ENCODE data around the gene PRRC2B.

PRRC2B gene

DNA sequence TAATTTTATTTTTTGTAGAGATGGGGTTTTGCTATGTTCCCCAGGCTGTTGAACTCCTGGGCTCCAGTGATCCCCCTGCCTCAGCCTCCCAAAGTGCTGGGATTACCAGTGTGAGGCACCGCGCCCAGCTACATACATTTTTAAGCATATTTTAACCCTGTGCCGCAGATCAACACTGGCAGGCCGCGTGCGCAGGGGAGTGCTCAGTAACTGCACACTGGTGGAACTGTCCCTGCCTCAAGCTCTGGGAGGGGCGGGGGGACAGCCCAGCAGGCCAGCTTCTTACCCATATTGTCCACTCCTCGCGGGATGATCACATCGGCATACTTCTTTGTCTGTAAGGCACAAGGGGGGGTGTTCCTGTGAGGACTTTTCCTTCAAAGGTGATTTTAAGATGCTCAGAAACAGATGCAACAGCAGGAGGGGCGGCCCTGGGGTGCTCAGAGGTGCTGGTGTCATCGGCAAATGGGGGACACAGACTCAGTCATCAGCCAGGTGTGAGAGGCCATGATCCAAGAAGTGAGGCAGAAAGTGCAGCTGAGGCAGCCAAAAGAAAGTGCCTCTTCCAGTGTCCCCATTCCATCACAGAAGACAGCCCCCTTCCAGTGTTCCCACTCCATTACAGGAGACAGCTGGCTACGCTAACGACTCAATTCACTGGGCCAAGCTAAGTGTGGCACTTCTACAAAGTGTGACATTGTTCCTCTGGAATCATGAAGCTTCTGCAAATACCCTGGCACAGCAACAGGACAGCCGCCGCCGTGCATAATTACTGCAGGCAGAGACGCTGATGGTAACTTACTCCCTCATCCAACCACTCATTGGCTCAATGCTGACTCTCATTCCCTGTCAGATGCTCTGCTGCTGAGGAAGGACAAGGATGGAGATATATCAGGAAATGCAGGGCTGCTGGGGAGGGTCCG is 132.0 kb downstream of the PRRC2B start:
- Histone ChIP-seq H3K27me3 (replicated peaks) (no peaks in the 10 kb centered on the region), H3K36me3 (replicated peaks) (peaks cover 45% of the 10 kb centered on the region), H3K27ac (no peak overlapping the region), H3K4me3 (ENCODE audit: low read depth, low read length) (no peak overlapping the region)
- DNase-seq = no peak
- TF ChIP-seq, protein P1, sequence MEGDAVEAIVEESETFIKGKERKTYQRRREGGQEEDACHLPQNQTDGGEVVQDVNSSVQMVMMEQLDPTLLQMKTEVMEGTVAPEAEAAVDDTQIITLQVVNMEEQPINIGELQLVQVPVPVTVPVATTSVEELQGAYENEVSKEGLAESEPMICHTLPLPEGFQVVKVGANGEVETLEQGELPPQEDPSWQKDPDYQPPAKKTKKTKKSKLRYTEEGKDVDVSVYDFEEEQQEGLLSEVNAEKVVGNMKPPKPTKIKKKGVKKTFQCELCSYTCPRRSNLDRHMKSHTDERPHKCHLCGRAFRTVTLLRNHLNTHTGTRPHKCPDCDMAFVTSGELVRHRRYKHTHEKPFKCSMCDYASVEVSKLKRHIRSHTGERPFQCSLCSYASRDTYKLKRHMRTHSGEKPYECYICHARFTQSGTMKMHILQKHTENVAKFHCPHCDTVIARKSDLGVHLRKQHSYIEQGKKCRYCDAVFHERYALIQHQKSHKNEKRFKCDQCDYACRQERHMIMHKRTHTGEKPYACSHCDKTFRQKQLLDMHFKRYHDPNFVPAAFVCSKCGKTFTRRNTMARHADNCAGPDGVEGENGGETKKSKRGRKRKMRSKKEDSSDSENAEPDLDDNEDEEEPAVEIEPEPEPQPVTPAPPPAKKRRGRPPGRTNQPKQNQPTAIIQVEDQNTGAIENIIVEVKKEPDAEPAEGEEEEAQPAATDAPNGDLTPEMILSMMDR (IDR thresholded peaks at IDR 0.05; ENCODE audit: low read depth, low read length, missing control alignments) = no peak
- in situ Hi-C loops (cut with HindIII; ENCODE audit: low pct_ligation_motif_present, low sequenced_read_pairs) = no loop called here

DNA sequence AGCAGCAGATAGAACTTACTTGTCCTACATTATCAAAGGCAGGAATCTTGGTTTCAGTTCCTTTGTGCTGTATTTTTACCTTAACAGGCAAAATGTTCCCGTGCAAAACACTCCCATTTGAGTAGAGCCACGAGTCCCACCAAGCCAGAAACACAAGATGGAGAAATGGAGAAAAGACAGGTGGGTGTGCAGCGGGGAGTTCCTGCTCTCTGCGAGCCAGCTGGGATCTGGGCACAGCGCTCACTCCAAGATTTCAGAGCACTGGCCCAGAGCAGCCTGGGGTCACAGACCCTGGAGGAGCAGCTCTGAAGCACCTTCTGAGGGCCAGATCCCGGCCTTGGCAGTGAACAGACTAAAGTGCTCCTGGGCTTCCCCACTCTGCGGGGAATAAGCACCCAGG is 134.3 kb downstream of the PRRC2B start:
- H3K27me3 ChIP-seq (replicated peaks) = no peaks in the 10 kb centered on the region
- H3K4me3 ChIP-seq (ENCODE audit: low read depth, low read length) = no peak overlapping the region
- no peak overlapping the region for H3K27ac ChIP-seq
- TF ChIP-seq, protein P1 (IDR thresholded peaks at IDR 0.05; ENCODE audit: low read depth, low read length, missing control alignments) = no peak
- in situ Hi-C loops (cut with HindIII; ENCODE audit: low pct_ligation_motif_present, low sequenced_read_pairs) = no loop called here
- H3K36me3 ChIP-seq (replicated peaks) = peaks cover 30% of the 10 kb centered on the region
- no peak for DNase-seq

DNA sequence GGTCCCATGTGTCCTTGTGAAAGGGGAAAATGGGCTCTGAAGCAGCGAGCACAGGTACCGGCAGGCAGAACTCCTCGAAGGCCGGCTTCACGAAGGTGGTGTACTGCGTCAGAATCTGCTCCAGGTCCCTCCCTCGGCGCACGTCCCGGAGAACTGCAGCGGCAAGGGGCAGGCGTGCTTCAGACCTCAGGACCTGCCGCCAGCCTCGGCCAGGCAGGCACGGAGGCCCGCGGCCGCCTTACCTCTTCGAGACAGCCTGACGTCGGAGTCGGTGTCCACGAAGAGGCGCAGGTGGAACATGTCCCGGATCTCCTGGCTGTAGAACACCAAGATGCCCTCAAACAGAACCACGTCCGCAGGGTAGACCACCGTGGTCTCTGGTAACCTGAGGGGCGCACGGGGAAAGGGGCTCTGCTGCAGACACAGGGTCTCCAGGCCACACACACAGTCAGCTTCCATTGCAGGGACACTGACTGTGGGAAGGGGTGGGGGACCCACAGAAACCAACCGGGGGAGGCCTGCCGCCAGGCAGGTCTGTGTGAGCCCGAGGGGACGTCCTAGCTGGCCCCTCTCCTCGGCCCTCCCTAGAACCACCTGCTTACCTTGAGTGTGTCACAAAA is 135.1 kb downstream of the PRRC2B start:
- in situ Hi-C loops (cut with HindIII; ENCODE audit: low pct_ligation_motif_present, low sequenced_read_pairs) = no loop called here
- TF ChIP-seq, protein P1 (IDR thresholded peaks at IDR 0.05; ENCODE audit: low read depth, low read length, missing control alignments) = no peak
- Histone ChIP-seq H3K36me3 (replicated peaks) (peaks cover 22% of the 10 kb centered on the region), H3K27me3 (replicated peaks) (no peaks in the 10 kb centered on the region), H3K27ac (no peak overlapping the region), H3K4me3 (ENCODE audit: low read depth, low read length) (no peak overlapping the region)
- DNase-seq = no peak

DNA sequence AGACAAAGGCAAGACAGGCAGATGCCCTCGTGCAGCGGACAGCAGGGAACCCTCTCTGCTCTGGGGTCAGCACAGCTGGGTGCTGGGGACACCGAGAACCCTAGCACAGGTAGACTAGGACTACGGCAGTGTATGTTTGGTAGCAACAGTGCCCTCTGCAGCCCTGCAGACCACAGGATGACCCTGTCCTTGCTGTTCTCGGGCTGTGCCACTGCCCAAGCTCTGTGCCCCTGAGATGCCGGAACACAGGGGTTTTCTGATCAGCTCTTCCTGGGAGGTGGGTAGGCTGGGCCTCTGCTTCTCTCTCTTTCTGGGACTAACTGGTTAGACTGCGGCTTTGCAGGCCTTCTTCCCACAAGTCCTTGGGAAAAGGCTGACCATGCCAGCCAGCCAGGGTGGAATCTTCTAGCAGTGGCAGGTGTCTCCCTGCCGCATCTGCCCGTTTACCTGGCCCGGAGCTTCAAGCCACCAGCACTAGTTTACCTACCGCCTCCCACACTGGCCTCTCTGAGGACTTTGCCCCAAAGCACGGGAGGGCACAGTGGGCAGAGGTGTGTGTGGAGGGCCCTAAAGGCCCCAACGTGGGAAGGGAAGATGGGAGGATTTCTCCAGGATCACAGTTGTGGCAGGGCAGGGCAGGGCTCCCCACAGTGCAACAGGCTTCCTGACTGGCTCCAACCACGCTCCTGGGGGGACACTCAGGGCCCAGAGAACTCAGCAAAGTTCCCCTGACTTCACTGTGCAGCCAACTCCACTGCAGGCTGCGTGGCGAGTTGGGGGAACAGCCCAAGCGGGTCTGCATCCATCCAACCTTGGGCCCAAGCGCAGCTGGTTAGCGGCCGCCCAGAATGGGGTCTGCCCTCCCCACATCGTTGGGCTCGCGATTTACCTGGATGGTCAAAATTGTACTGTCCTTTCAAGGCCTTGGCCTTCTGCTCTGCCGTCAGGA is 136.0 kb downstream of the PRRC2B start:
- peak overlapping the region; percentile 74 for H3K4me3 ChIP-seq (ENCODE audit: low read depth, low read length)
- in situ Hi-C loops (cut with HindIII; ENCODE audit: low pct_ligation_motif_present, low sequenced_read_pairs) = no loop called here
- no peak for DNase-seq
- TF ChIP-seq, protein P1 (IDR thresholded peaks at IDR 0.05; ENCODE audit: low read depth, low read length, missing control alignments) = no peak
- H3K36me3 ChIP-seq (replicated peaks) = peaks cover 15% of the 10 kb centered on the region
- H3K27me3 ChIP-seq (replicated peaks) = no peaks in the 10 kb centered on the region
- no peak overlapping the region for H3K27ac ChIP-seq

DNA sequence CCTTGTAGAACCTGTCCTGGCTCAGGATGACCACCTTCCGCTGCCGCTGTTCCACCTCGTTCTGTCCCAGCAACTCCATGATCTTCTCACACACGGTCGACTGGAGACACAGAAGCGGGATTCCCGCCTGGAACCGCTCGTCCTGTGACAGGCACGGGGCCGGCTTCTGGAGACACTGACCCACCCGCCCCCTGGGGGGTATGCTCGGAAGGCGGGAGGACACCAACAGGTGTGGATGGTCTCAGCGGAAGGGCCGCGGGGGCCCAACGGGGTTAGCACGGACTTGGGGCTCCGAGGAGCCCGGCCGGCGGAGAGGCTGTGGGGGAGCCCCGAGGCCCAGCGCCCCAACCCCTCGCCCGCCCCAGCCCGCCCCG is 136.6 kb downstream of the PRRC2B start:
- TF ChIP-seq, protein P1 (IDR thresholded peaks at IDR 0.05; ENCODE audit: low read depth, low read length, missing control alignments) = peak; percentile 59

More for the DNA sequence above, 136.6 kb downstream of the PRRC2B start:
- no peak overlapping the region for H3K27ac ChIP-seq
- H3K4me3 ChIP-seq (ENCODE audit: low read depth, low read length) = peak overlapping the region; percentile 74
- peak; percentile 14 for DNase-seq
- in situ Hi-C loops (cut with HindIII; ENCODE audit: low pct_ligation_motif_present, low sequenced_read_pairs) = no loop called here
- no peaks in the 10 kb centered on the region for H3K27me3 ChIP-seq (replicated peaks)
- peaks cover 15% of the 10 kb centered on the region for H3K36me3 ChIP-seq (replicated peaks)

All from brain microvascular endothelial cell (primary cell).